Astrocyte of the hippocampus (primary cell): ENCODE results near the gene PNCK.
A peak's percentile ranks its signal among the peaks of the same experiment; 100 is the strongest.

Experiments
- DNase-seq: peaks from one replicate; pipeline ENCODE4 v3.0.0; 2011; ENCODE audit warnings: low read depth, low spot score

The PNCK gene

DNA sequence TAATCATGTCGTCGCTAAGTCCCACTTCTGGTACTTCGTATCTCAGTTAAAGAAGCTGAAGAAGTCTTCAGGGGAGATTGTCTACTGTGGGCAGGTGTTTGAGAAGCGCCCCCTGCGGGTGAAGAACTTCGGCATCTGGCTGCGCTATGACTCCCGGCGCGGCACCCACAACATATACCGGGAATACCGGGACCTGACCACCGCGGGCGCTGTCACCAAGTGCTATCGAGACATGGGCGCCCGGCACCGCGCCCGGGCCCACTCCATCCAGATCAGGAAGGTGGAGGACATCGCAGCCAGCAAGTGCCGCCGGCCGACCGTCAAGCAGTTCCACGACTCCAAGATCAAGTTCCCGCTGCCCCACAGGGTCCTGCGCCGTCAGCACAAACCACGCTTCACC lies 11.3 kb downstream of the PNCK start:
- no peak for DNase-seq

DNA sequence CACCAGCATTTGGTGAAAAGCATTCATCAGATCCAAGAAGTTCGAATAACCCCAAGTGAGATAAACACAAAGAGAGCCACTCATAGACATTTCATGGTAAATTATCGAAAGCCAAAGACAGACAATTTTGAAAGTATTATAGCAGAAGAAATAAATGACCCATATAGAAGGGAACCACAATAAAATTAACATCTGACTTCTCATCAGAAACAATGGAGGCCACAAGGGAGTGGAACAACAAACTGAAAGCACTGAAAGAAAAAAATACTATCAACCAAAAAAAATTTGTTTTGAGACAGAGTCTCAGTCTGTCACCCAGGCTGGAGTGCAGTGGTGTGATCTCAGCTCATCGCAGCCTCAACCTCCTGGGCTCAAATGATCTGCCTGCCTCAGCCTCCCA lies 14.3 kb downstream of the PNCK start:
- no peak for DNase-seq

- no peak for DNase-seq
Observed at GRCh38 chrX:153657161-153657560, 16.5 kb downstream of the PNCK start.

GRCh38 chrX:153653556-153653955 lies 20.1 kb downstream of the PNCK start:
- DNase-seq: no peak

DNA sequence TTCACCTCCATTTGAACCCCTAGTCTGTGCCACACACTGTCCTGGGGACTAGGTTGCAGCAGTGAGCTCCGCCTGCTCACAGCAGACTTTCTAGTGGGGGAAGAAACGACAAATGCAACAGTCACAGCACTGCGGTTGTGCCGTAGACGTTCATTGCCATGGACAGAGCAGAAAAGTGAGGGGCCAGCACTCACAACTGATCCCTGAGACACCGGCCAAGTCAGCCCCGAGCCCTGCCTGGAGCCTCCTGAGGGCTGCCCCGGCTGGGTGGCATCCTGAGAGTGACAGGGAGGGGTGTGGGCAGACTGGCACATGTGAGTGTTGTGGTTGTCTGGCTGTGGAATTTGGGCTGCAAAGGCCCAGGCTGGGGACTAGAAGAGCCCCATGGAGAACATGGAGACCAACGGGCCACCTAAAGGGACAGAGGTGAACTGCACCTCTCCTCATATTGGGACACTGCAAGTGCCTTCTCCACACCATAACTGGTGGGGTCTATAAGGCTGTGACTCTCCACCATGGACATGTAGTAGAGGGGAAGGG lies 22.0 kb downstream of the PNCK start:
- no peak for DNase-seq

DNA sequence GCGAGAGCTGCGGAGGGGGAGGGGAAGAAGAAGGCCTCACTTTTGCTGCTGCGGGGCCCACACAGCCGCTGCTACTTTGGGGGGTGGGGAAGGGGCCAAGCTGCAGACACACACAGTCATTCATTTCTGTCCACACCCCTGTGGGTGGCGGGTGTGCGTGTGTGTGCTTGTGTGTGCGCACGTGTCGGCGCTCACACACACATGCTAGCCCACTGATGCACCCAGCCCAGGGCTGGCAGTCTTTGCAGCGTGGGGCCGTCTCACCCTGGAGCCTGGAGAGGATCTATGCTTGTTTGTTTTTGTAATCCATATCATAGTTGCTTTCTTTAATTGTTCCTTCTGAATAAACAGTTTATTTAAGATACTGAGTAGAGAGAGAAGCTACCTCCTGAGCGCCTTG lies 22.7 kb downstream of the PNCK start:
- DNase-seq: no peak

DNA sequence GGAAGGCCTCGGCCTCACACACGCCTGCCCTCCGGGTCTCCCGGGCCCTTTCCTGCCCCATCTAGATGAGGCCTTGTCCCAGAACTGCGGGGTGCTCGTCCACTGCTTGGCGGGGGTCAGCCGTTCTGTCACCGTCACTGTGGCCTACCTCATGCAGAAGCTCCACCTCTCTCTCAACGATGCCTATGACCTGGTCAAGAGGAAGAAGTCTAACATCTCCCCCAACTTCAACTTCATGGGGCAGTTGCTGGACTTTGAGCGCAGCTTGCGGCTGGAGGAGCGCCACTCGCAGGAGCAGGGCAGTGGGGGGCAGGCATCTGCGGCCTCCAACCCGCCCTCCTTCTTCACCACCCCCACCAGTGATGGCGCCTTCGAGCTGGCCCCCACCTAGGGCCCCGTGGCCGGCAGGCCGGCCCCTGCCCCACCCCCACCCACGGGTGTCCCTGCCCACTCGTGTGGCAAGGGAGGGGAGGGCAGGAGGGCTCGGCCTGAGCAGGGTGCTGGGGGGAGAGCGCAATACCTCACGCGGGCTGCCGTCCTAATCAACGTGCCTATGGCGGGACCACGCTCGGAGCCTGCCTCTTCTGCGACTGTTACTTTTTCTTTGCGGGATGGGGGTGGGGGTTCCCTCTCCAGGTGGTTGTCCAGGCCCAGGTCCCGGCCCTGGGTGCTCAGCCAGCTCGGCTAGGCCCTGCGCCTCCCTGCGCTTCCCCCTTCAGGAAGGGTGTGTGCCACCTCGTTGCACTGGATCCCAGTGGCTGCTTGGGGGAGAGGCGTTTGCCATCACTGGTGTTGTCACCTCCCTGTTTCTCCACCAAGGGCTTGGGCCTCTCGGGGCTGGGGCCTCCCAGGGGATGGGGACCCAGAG lies 23.5 kb downstream of the PNCK start:
- DNase-seq: no peak

DNA sequence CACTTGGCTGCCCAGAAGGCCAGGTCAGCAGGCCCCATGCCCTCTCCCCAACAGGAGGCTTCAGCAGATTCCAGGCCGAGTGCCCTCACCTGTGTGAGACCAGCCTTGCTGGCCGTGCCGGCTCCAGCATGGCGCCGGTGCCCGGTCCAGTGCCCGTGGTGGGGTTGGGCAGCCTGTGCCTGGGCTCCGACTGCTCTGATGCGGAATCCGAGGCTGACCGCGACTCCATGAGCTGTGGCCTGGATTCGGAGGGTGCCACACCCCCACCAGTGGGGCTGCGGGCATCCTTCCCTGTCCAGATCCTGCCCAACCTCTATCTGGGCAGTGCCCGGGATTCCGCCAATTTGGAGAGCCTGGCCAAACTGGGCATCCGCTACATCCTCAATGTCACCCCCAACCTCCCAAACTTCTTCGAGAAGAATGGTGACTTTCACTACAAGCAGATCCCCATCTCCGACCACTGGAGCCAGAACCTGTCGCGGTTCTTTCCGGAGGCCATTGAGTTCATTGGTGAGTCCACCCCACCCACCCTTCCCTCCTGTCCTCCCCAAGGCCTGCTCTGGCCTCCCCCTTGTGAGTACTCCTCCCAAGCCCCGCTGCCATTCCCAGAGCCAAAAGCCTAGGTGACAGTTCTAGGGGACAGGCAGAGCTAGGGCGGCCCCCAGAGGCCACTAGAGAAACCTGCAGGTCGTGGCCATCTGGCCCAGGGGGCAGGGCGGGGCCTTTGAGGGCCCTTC lies 24.3 kb downstream of the PNCK start:
- DNase-seq: no peak

GRCh38 chrX:153648358-153649177 lies 25.0 kb downstream of the PNCK start:
- DNase-seq: no peak

DNA sequence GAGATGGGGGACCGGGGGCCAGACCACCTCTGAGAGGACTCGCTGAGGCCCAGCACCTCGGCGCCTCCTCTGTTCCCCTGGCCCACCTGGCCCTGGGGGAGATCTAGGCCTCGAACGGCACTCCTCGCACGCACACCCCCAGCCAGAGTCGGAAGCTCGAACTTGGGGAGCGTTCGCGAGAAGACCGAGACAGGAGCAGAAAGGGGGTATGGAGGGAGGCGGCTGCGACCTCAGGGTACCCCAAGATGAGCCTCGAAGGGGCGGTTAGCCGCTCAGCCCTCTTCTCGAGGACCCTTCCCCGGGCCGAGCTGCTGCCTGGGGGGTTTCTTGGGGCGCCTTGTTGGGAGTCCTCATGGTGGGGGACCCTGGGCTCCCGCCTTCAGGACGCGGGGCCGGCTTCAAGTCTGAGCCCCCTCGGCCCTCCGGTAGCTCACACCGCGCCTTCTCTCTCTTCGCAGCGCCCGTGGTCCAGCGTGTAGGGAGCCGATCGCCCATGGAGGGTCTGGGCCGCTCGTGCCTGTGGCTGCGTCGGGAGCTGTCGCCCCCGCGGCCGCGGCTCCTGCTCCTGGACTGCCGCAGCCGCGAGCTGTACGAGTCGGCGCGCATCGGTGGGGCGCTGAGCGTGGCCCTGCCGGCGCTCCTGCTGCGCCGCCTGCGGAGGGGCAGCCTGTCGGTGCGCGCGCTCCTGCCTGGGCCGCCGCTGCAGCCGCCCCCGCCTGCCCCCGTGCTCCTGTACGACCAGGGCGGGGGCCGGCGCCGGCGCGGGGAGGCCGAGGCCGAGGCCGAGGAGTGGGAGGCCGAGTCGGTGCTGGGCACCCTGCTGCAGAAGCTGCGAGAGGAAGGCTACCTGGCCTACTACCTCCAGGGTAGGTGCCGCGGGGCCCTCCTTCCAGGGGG lies 25.9 kb downstream of the PNCK start:
- DNase-seq: no peak

DNA sequence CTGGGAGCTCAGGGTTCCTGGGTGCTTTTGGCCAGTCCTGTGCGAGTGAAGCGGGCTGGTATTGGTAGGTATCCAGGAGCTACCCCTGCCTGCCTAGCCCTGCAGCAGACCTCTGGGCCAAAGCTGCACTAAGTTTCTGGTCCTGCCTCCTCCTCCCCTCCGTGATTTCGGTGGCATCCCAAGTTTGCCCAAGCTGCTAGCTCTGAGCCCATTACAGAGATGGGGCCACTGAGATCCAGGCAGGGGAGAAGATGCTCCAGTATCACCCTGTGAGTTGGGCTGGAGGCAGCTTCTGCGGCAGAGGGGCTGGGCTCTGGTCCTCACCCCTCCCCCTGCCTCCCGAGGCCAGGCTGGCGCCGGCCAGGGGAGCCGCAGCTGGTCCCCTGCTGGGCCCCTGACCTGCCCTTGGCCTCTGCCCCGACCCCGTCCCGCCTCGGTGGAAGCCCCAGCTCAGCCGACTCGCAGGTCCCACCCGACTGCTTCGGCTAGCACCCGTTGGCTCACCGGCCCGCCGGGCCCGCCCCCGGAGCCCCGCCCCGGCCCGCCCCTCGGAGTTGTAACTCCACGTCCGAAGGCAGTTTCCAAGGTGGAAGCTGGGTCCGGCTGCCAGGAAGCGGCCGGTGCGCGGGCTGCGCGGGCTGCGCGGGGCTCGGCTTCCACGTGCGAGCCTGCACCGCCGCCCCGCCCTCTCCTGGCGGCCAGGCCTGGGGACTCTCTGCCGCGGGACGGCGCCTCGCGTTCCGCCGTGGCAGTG lies 26.8 kb downstream of the PNCK start, which contains the start of gene DUSP9:
DUSP9 (plus strand) TSS at position 584 of the 754 bp plus-strand sequence. CDS start 751 bp downstream, outside the sequence.
- DNase-seq: peak; percentile 50

- DNase-seq: no peak
Observed at GRCh38 chrX:153645921-153646488, 27.6 kb downstream of the PNCK start.

DNA sequence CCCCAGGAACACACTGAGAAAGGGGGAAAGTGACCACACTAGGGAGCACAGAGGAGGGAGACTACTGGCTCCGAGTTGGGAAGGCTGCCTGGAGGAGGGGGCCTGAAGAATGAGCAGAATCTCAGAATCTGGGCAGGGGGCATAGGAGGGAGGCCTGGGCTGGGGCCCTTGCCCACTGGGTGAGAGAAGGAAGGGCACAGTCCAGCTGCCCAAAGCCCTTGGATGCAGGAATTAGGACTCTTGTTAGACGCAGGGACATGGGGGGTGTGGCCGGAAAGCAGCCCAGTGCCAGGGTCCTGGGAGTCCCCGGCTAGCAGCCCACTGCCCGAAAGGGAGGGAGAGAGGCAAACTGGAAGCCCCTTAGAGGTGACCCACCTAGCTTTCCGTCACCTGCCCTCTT lies 28.5 kb downstream of the PNCK start:
- DNase-seq: no peak

DNA sequence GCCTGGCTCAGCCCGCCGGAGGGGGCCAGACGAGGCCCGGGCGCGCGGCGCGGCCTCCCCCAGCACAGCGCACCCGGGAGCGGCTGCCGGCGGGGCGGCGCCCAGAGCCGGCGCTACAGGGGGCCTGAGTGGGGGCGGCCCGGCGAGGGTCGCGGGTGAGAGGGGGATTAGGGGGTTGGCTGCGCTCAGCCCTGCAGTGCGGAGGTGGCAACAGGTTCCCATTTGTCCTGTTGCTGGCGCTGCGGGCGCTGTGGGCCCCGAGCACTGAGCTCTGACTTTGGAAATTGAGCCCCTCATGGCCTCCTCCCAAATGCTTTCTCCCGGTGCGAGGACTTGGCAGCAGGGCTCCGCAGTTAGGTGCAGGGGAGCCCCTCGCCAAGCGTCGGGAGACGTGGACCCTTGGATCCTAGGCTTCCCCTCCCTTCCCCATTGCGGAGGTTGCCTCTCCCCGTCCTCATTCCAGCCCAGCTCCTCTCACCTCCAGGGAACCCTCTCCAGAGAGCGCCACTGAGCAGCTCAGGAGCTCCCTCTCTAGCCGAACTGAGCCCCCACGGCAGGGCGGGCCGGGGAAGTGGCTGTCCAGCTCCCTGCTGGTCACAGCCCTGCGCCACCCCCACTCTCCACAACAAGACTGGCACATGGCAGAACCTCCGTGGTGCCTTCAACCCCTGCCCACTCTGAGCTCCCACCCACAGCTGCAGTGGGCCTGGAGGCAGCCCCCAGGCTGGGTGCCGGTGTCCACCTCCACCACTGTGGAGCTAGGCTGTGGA lies 29.1 kb downstream of the PNCK start:
- no peak for DNase-seq

DNA sequence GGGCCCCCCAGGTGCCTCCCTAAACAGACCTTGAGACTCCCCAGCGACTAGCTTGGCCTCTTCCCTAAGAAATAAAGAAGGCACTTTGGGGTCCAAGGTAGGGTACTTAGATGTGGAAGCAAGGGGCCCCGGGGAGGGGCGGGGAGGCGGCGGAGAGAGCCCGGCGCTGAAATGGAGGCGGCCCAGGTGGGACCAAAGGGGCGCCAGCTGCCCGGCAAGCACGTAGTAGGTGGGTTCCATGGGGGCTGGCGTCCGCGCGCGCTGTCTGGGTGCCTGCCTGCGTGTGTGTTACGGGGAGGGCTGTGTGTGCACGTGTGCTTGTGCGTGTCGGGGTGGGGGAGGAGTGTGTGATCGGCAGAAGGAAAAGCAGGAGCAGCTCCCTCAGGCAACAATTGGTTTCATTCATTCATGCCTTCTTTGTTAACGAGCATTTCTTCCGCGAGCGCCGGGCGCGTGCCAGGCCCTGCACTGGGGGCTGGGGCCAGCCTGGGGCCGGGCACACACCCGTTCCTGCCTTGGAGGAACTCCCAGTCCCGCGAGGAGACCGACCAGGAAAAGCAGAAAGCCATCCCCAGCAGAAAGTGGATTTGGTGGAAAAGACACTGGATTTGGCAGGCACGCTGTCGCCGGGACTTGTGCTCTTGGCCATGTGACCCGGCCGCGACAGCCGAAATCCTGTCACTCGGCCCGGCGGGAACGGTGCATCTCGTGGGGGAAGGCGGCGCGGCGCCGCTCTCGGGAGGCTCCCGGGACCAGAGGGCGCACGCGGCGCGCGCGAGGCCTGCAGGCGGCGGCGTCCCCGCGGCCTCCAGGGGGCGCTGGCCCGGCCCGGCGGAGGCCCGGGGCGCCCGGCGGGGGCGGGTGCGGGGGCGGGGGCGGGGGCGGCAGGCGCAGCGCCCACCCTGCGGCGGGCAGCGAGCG lies 29.9 kb downstream of the PNCK start:
- peak; percentile 22 for DNase-seq

DNA sequence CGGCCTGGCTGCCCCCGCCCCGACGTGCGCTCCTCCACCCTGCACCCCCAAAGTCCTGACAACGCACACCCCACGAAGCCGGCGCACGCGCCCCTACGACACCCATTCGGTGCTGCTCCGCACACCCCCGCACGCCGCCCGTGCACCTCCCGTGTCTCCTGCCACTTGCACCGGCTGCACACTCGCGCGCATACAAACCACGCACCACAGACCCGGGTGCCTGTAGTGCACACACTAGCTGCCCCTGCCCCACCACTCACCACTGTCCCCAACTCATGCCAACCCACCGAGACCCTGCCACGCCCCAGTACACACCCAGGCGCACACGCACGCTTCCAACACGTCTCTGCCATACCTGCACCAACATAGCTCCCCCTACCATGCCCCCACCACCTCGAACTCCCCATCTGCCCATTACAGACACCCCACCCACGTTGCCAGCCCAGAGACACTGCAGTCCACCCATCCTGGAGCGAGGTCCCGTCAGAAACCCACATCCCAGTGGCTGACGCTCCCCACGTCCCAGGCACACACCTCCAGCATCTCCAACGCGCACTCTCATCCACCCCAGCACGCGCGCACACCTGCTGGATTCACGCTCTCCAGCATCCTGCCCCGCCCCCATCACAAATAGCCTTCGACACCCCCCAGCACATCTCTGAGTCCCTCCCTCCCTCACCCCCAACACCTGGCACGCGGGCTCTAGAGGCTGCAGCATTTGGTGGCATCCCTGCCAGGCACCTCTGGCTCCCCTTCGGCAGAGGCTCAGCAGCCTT lies 30.8 kb downstream of the PNCK start:
- no peak for DNase-seq

- DNase-seq: peak; percentile 10
Observed at GRCh38 chrX:153642051-153642654, 31.5 kb downstream of the PNCK start.
